Medulla oblongata (tissue), 1 donor: ENCODE measurements around the gene FUS.

Source experiments
- DNase-seq: peaks from one replicate; pipeline ENCODE4 v3.0.0-alpha.2; 2015; ENCODE audit errors: extremely low spot score

FUS gene

GRCh38 chr16:31202414-31203375, 22.8 kb downstream of the FUS start, which contains the start of gene PYCARD:
PYCARD (minus strand) TSS chr16:31202760; CDS start chr16:31202690, 70 bp downstream.
- peak; percentile 22 for DNase-seq

GRCh38 chr16:31204871-31205666, 25.1 kb downstream of the FUS start:
- DNase-seq, result no peak

- DNase-seq, result no peak
Observed at GRCh38 chr16:31206776-31207175, 26.8 kb downstream of the FUS start.

GRCh38 chr16:31213342-31213741, 33.4 kb downstream of the FUS start:
- no peak for DNase-seq

GRCh38 chr16:31213877-31214707, 34.2 kb downstream of the FUS start, which contains the start of gene TRIM72:
TRIM72 (plus strand) TSS chr16:31214119; CDS start chr16:31214739, 620 bp downstream.
- no peak for DNase-seq

- no peak for DNase-seq
Observed at GRCh38 chr16:31214708-31215286, 34.9 kb downstream of the FUS start.

GRCh38 chr16:31215287-31216162, 35.6 kb downstream of the FUS start:
- DNase-seq, result no peak

- no peak for DNase-seq
Observed at GRCh38 chr16:31216422-31217135, 36.6 kb downstream of the FUS start, which contains the start of gene PYDC1. PYDC1 (minus strand) TSS chr16:31217135; CDS start chr16:31217028, 107 bp downstream.

GRCh38 chr16:31217136-31217530, 37.2 kb downstream of the FUS start:
- no peak for DNase-seq

GRCh38 chr16:31219154-31219741, 39.3 kb downstream of the FUS start:
- DNase-seq, result no peak

GRCh38 chr16:31221357-31222160, 41.6 kb downstream of the FUS start:
- DNase-seq, result no peak

- DNase-seq, result no peak
Observed at GRCh38 chr16:31223044-31223443, 43.1 kb downstream of the FUS start.

GRCh38 chr16:31224092-31224955, 44.4 kb downstream of the FUS start:
- no peak for DNase-seq

- DNase-seq, result no peak
Observed at GRCh38 chr16:31225193-31225592, 45.3 kb downstream of the FUS start.

- no peak for DNase-seq
Observed at GRCh38 chr16:31228206-31228605, 48.3 kb downstream of the FUS start.

GRCh38 chr16:31229501-31229900, 49.6 kb downstream of the FUS start:
- DNase-seq, result no peak

- no peak for DNase-seq
Observed at GRCh38 chr16:31238041-31238440, 58.1 kb downstream of the FUS start.
